DND-41 (cell line): ENCODE results near the gene PDE6B.

Experiments used
- CTCF ChIP-seq: IDR thresholded peaks from 2 replicates; pipeline ENCODE4 v1.5.1; 2012; ENCODE audit warnings: borderline replicate concordance, low read length, moderate library complexity, mild to moderate bottlenecking; ENCODE audit not compliant: poor library complexity, severe bottlenecking; ENCODE audit errors: extremely low read depth
- EZH2 ChIP-seq: IDR thresholded peaks from 3 replicates; pipeline ENCODE4 v1.6.1; 2012; ENCODE audit warnings: borderline replicate concordance, low read depth, mild to moderate bottlenecking, moderate library complexity, low read length, inconsistent platforms; ENCODE audit not compliant: severe bottlenecking

- TF ChIP-seq EZH2 = no peak
- TF ChIP-seq CTCF = no peak
Observed at GRCh38 chr4:610411-611261, 14.7 kb upstream of the PDE6B start.
